Progenitor cell of endocrine pancreas (in vitro differentiated cells): Measurements from ENCODE around the gene TSPAN2. TPM values are rescaled to one million over a fixed set of nuclear protein-coding genes. Genes with fewer than 3 reads are reported as not detected.
A peak's percentile ranks its signal among the peaks of the same experiment; 100 is the strongest.

Experiments used
- DNase-seq: peaks from one replicate; pipeline ENCODE4 v3.0.0; 2021; ENCODE audit warnings: low spot score; ENCODE audit not compliant: unreplicated experiment
- H3K27ac Mint-ChIP-seq: 2 replicates; pipeline ENCODE4 v1.8.0; 2021; ENCODE audit warnings: mild to moderate bottlenecking, moderate library complexity, mixed read lengths
- H3K27me3 Mint-ChIP-seq: 2 replicates; pipeline ENCODE4 v1.8.0; 2021; ENCODE audit warnings: mixed read lengths
- H3K36me3 Mint-ChIP-seq: 2 replicates; pipeline ENCODE4 v1.8.0; 2022; ENCODE audit warnings: mixed read lengths; ENCODE audit not compliant: insufficient read depth
- H3K4me1 Mint-ChIP-seq: 2 replicates; pipeline ENCODE4 v1.8.0; 2021; ENCODE audit warnings: low read depth, mixed read lengths
- H3K4me3 Mint-ChIP-seq: 2 replicates; pipeline ENCODE4 v1.8.0; 2021; ENCODE audit warnings: low read depth, mild to moderate bottlenecking, moderate library complexity, mixed read lengths
- H3K9me3 Mint-ChIP-seq: 2 replicates; pipeline ENCODE4 v1.8.0; 2021; ENCODE audit warnings: low read depth, mixed read lengths
- CTCF ChIP-seq: fragments of 200-600 bp; sonication (generic); IDR thresholded peaks from one replicate; pipeline ENCODE4 v1.5.0; 2021; ENCODE audit warnings: antibody characterized with exemption, mild to moderate bottlenecking; ENCODE audit not compliant: unreplicated experiment
- long read RNA-seq: library from polyadenylated mRNA; unstranded; transcript quantifications from one replicate; pipeline ENCODE4 v2.0.0, GENCODE V29; 2020
- total RNA-seq: library from RNA; stranded (reverse); gene quantifications from 2 replicates; pipeline ENCODE4 v1.2.1, GENCODE V29; 2021

Gene TSPAN2
- 22.5 and 27.2 TPM in 2 replicates for total RNA-seq
- long read RNA-seq, transcript TSPAN2-202 (8 exons, 3,177 nt), result major isoform, 47 of 58 reads
- long read RNA-seq, partial matches to known transcripts, result 1 of 58 reads
- long read RNA-seq, other reads (novel, unspliced or antisense), result 6 of 58 reads

- H3K4me3 Mint-ChIP-seq, result peak within 1 kb of the TSS; percentile 91
- H3K27ac Mint-ChIP-seq, result peak within 1 kb of the TSS; percentile 96
Measured at GRCh38 chr1:115089420-115090185, at the start of gene TSPAN2. Gene TSPAN2, minus strand, starts transcription at chr1:115089503. Its CDS starts 71 bp downstream, at chr1:115089432.

GRCh38 chr1:115138973-115139372, 49.7 kb upstream of the TSPAN2 start:
- Mint-ChIP-seq H3K36me3 (no peaks in the 10 kb centered on the region), H3K4me3 (no peak overlapping the region), H3K9me3 (no peaks in the 10 kb centered on the region), H3K27me3 (peaks cover 46% of the 10 kb centered on the region), H3K27ac (no peak overlapping the region), H3K4me1 (peaks cover 15% of the 10 kb centered on the region)
- TF ChIP-seq CTCF, result peak; percentile 96
- DNase-seq, result peak; percentile 77

More at GRCh38 chr1:115089420-115090185, at the start of gene TSPAN2:
- peak; percentile 65 for DNase-seq
- Mint-ChIP-seq H3K27me3 (no peaks in the 10 kb centered on the region), H3K9me3 (no peaks in the 10 kb centered on the region), H3K36me3 (no peaks in the 10 kb centered on the region), H3K4me1 (peaks cover 25% of the 10 kb centered on the region)
- peak; percentile 39 for TF ChIP-seq CTCF

- Mint-ChIP-seq H3K36me3 (no peaks in the 10 kb centered on the region), H3K4me1 (peaks cover 12% of the 10 kb centered on the region), H3K4me3 (no peak overlapping the region), H3K9me3 (no peaks in the 10 kb centered on the region), H3K27ac (no peak overlapping the region), H3K27me3 (peaks cover 49% of the 10 kb centered on the region)
- no peak for TF ChIP-seq CTCF
- no peak for DNase-seq
Measured at GRCh38 chr1:115138271-115138670, 49.0 kb upstream of the TSPAN2 start.

- DNase-seq, result no peak
- H3K36me3 Mint-ChIP-seq, result no peaks in the 10 kb centered on the region
- H3K27ac Mint-ChIP-seq, result no peak overlapping the region
Measured at GRCh38 chr1:115137191-115137590, 47.9 kb upstream of the TSPAN2 start.

GRCh38 chr1:115136706-115137105, 47.4 kb upstream of the TSPAN2 start:
- no peak for DNase-seq
- Mint-ChIP-seq H3K27me3 (peaks cover 49% of the 10 kb centered on the region), H3K9me3 (no peaks in the 10 kb centered on the region), H3K36me3 (no peaks in the 10 kb centered on the region), H3K4me1 (peaks cover 6% of the 10 kb centered on the region), H3K4me3 (no peak overlapping the region), H3K27ac (no peak overlapping the region)
- no peak for TF ChIP-seq CTCF

More at GRCh38 chr1:115137191-115137590, 47.9 kb upstream of the TSPAN2 start:
- Mint-ChIP-seq H3K4me1 (peaks cover 6% of the 10 kb centered on the region), H3K27me3 (peaks cover 49% of the 10 kb centered on the region), H3K9me3 (no peaks in the 10 kb centered on the region), H3K4me3 (no peak overlapping the region)
- TF ChIP-seq CTCF, result no peak
